ENCODE results near the gene FOXP3.

DNA sequence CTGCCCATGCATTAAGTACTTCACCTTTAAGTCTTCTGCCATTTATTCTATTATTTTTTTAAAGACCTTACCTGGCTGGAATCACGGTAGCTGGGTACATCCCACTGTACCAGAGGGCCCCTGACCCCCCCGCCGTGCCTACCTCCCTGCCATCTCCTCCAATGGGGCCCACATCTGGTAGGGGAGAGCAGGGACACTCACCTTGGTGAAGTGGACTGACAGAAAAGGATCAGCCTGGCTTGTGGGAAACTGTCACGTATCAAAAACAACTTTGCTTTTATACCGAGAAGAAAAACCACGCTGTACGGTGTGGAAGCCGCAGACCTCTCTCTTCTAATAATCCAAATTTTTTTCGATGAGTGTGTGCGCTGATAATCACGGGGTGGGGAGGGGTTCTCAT, at the start of gene FOXP3:
- TF ChIP-seq EP300 (IDR thresholded peaks at IDR 0.05; ENCODE audit: borderline replicate concordance in 1 of 2, low read depth in 2 of 2, low read length in 2 of 2) = no peak
- no peak for TF ChIP-seq EGR1 (IDR thresholded peaks at IDR 0.05; ENCODE audit: borderline replicate concordance, low read depth, low read length)
- no peak for TF ChIP-seq SAP30 (IDR thresholded peaks at IDR 0.05; ENCODE audit: insufficient read depth, insufficient replicate concordance, low read length)
- TF ChIP-seq JUND (IDR thresholded peaks at IDR 0.05; ENCODE audit: low read length) = no peak
- no peak for TF ChIP-seq SIN3A (conservative IDR thresholded peaks at IDR 0.05 in 1 of 2, IDR thresholded peaks at IDR 0.05 in 1 of 2; ENCODE audit: low read depth in 1 of 2, low read length in 2 of 2)

Data from H1 (cell line).